HUES6 (cell line): ENCODE measurements around the gene CREB3L4.

ENCODE experiments used
- H3K27ac ChIP-seq: 2 replicates; pipeline ENCODE4 v1.7.0; 2013; ENCODE audit warnings: low read depth, mild to moderate bottlenecking, low read length, inconsistent platforms
- H3K27me3 ChIP-seq: 2 replicates; pipeline ENCODE4 v1.6.1; 2013; ENCODE audit warnings: low read length; ENCODE audit not compliant: control insufficient read depth, insufficient read depth
- H3K36me3 ChIP-seq: 2 replicates; pipeline ENCODE4 v1.6.1; 2013; ENCODE audit warnings: low read length; ENCODE audit not compliant: control insufficient read depth, insufficient read depth
- H3K4me1 ChIP-seq: 2 replicates; pipeline ENCODE4 v1.6.1; 2013; ENCODE audit warnings: low read length; ENCODE audit not compliant: control insufficient read depth, insufficient read depth
- H3K4me3 ChIP-seq: 2 replicates; pipeline ENCODE4 v1.5.1; 2013; ENCODE audit warnings: low read depth, low read length
- H3K9ac ChIP-seq: one replicate; pipeline ENCODE4 v1.6.1; 2013; ENCODE audit warnings: mild to moderate bottlenecking, low read length
- H3K9me3 ChIP-seq: 2 replicates; pipeline ENCODE4 v1.6.1; 2013; ENCODE audit warnings: low read depth, low read length; ENCODE audit not compliant: control insufficient read depth, insufficient read depth

CREB3L4 gene

GRCh38 chr1:153962088-153963029 lies 5.3 kb upstream of the CREB3L4 start:
- Histone ChIP-seq H3K27me3 (no peaks in the 10 kb centered on the region), H3K36me3 (peaks cover 28% of the 10 kb centered on the region), H3K9me3 (no peaks in the 10 kb centered on the region), H3K4me3 (peak overlapping the region; percentile 89), H3K9ac (peak overlapping the region; percentile 90), H3K4me1 (peaks cover 14% of the 10 kb centered on the region), H3K27ac (peak overlapping the region; percentile 91)

- no peaks in the 10 kb centered on the region for H3K9me3 ChIP-seq
- H3K36me3 ChIP-seq: peaks cover 28% of the 10 kb centered on the region
- H3K4me1 ChIP-seq: peaks cover 14% of the 10 kb centered on the region
- peak within 1 kb of the TSS; percentile 89 for H3K4me3 ChIP-seq
- peak within 1 kb of the TSS; percentile 90 for H3K9ac ChIP-seq
- peak within 1 kb of the TSS; percentile 91 for H3K27ac ChIP-seq
- no peaks in the 10 kb centered on the region for H3K27me3 ChIP-seq
Measured at GRCh38 chr1:153963030-153963849, 4.5 kb upstream of the CREB3L4 start, which contains the start of gene SLC39A1. SLC39A1 (minus strand) TSS chr1:153963537; CDS start chr1:153962715, 822 bp downstream.

GRCh38 chr1:153963850-153964331 lies 3.8 kb upstream of the CREB3L4 start:
- H3K27me3 ChIP-seq: no peaks in the 10 kb centered on the region
- H3K9me3 ChIP-seq: no peaks in the 10 kb centered on the region
- peaks cover 28% of the 10 kb centered on the region for H3K36me3 ChIP-seq
- peak overlapping the region; percentile 89 for H3K9ac ChIP-seq
- H3K4me3 ChIP-seq: peak overlapping the region; percentile 89
- H3K27ac ChIP-seq: peak overlapping the region; percentile 91
- peaks cover 19% of the 10 kb centered on the region for H3K4me1 ChIP-seq

- Histone ChIP-seq H3K9ac (peak overlapping the region; percentile 82), H3K9me3 (no peaks in the 10 kb centered on the region), H3K4me3 (peak overlapping the region; percentile 78), H3K27ac (peak overlapping the region; percentile 81), H3K27me3 (no peaks in the 10 kb centered on the region), H3K36me3 (peaks cover 2% of the 10 kb centered on the region; the same call in 1 of the 2 replicates), H3K4me1 (peaks cover 8% of the 10 kb centered on the region)
Measured at GRCh38 chr1:153968000-153968363, 280 bp downstream of the CREB3L4 start.

- Histone ChIP-seq H3K27ac (no peak overlapping the region), H3K36me3 (peaks cover 6% of the 10 kb centered on the region), H3K9me3 (no peaks in the 10 kb centered on the region), H3K9ac (peak overlapping the region; percentile 82), H3K4me1 (peaks cover 8% of the 10 kb centered on the region), H3K4me3 (peak overlapping the region; percentile 78), H3K27me3 (no peaks in the 10 kb centered on the region)
Measured at GRCh38 chr1:153968408-153968807, 706 bp downstream of the CREB3L4 start.

GRCh38 chr1:153968972-153969371 lies 1.3 kb downstream of the CREB3L4 start:
- H3K27me3 ChIP-seq: no peaks in the 10 kb centered on the region
- H3K4me3 ChIP-seq: peak overlapping the region; percentile 78; the same call in 1 of the 2 replicates
- H3K4me1 ChIP-seq: peaks cover 8% of the 10 kb centered on the region
- H3K9me3 ChIP-seq: no peaks in the 10 kb centered on the region
- no peak overlapping the region for H3K27ac ChIP-seq
- H3K9ac ChIP-seq: peak overlapping the region; percentile 82
- H3K36me3 ChIP-seq: peaks cover 12% of the 10 kb centered on the region

GRCh38 chr1:153970346-153970745 lies 2.6 kb downstream of the CREB3L4 start:
- H3K9ac ChIP-seq: no peak overlapping the region
- peaks cover 23% of the 10 kb centered on the region for H3K36me3 ChIP-seq

GRCh38 chr1:153973071-153973470 lies 5.4 kb downstream of the CREB3L4 start:
- H3K9me3 ChIP-seq: no peaks in the 10 kb centered on the region
- H3K4me3 ChIP-seq: no peak overlapping the region
- no peak overlapping the region for H3K27ac ChIP-seq
- peaks cover 29% of the 10 kb centered on the region for H3K36me3 ChIP-seq
- peaks cover 10% of the 10 kb centered on the region for H3K4me1 ChIP-seq
- no peaks in the 10 kb centered on the region for H3K27me3 ChIP-seq
- no peak overlapping the region for H3K9ac ChIP-seq

More at GRCh38 chr1:153970346-153970745, 2.6 kb downstream of the CREB3L4 start:
- H3K9me3 ChIP-seq: no peaks in the 10 kb centered on the region
- H3K27ac ChIP-seq: no peak overlapping the region
- H3K4me1 ChIP-seq: peaks cover 8% of the 10 kb centered on the region
- no peaks in the 10 kb centered on the region for H3K27me3 ChIP-seq
- no peak overlapping the region for H3K4me3 ChIP-seq

GRCh38 chr1:153973525-153973924 lies 5.8 kb downstream of the CREB3L4 start:
- H3K36me3 ChIP-seq: peaks cover 29% of the 10 kb centered on the region
- no peak overlapping the region for H3K9ac ChIP-seq
- H3K27me3 ChIP-seq: no peaks in the 10 kb centered on the region
- peaks cover 8% of the 10 kb centered on the region for H3K4me1 ChIP-seq
- H3K9me3 ChIP-seq: no peaks in the 10 kb centered on the region
- H3K27ac ChIP-seq: no peak overlapping the region
- no peak overlapping the region for H3K4me3 ChIP-seq

- H3K36me3 ChIP-seq: peaks cover 34% of the 10 kb centered on the region
- peak overlapping the region; percentile 73 for H3K4me3 ChIP-seq
- H3K9me3 ChIP-seq: no peaks in the 10 kb centered on the region
- peak overlapping the region; percentile 79 for H3K27ac ChIP-seq
- peak overlapping the region; percentile 87 for H3K9ac ChIP-seq
- H3K27me3 ChIP-seq: no peaks in the 10 kb centered on the region
- H3K4me1 ChIP-seq: peaks cover 2% of the 10 kb centered on the region; the same call in 1 of the 2 replicates
Measured at GRCh38 chr1:153976819-153977249, 9.1 kb downstream of the CREB3L4 start.
